ENCODE data around the gene ZNF485.
A peak's percentile ranks its signal among the peaks of the same experiment; 100 is the strongest.

ZNF485 gene

GRCh38 chr10:43573250-43574000 is 32.8 kb upstream of the ZNF485 start:
- H2BK120ac ChIP-seq (ENCODE audit: insufficient read depth, low read length, poor library complexity): no peak overlapping the region
- no peak overlapping the region for H3K9ac ChIP-seq (ENCODE audit: low read length)
- no peak overlapping the region for H3K27ac ChIP-seq (ENCODE audit: low read depth, low read length)
- H3K4me3 ChIP-seq (ENCODE audit: low read depth, low read length): peak overlapping the region; percentile 71
- peak overlapping the region; percentile 77 for H4K8ac ChIP-seq (ENCODE audit: low read depth, low read length)
- H3K23ac ChIP-seq (ENCODE audit: low read length): no peak overlapping the region
- peaks cover 0 to 10% of the 10 kb centered on the region in 2 experiments for H3K4me1 ChIP-seq (ENCODE audit: control insufficient read depth in 1 of 2, insufficient read depth in 2 of 2, low read length in 2 of 2)
- no peaks in the 10 kb centered on the region for H3K27me3 ChIP-seq (ENCODE audit: insufficient read depth, low read length)
- peak overlapping the region; percentile 73 for H3K14ac ChIP-seq (ENCODE audit: low read length)
- no peak for DNase-seq
- no peak overlapping the region for H2AK5ac ChIP-seq (ENCODE audit: low read length)
- H3K4me2 ChIP-seq (ENCODE audit: low read length): peak overlapping the region; percentile 69
- peaks cover 2% of the 10 kb centered on the region for H3K9me3 ChIP-seq (ENCODE audit: insufficient read depth, low read depth, low read length)
- H2BK5ac ChIP-seq (ENCODE audit: low read depth, low read length, poor library complexity): no peak overlapping the region
- H2AFZ ChIP-seq (ENCODE audit: insufficient read depth, low read length, poor library complexity): peak overlapping the region; percentile 97
- no peaks in the 10 kb centered on the region for H3K79me2 ChIP-seq (ENCODE audit: control insufficient read depth, insufficient read depth, low read length, poor library complexity)
- peak overlapping the region; percentile 86 for H3K18ac ChIP-seq (ENCODE audit: low read length)
- no peak overlapping the region for H2BK12ac ChIP-seq (ENCODE audit: low read length)
- H4K12ac ChIP-seq (ENCODE audit: low read depth, low read length): peak overlapping the region; percentile 87
- WGBS (ENCODE audit: extremely low coverage, insufficient coverage, insufficient read length): no CpG with 5 or more reads among the region's 14 CpGs
- H3K36me3 ChIP-seq (ENCODE audit: control insufficient read depth in 1 of 2, insufficient read depth in 2 of 2, low read length in 2 of 2): no peaks in the 10 kb centered on the region
- peaks cover 6% of the 10 kb centered on the region for H3K79me1 ChIP-seq (ENCODE audit: low read length)
- no peak overlapping the region for H3K4ac ChIP-seq (ENCODE audit: low read depth, low read length)
- no peak overlapping the region for H4K91ac ChIP-seq (ENCODE audit: low read depth, low read length)

- H3K4ac ChIP-seq (ENCODE audit: low read depth, low read length): no peak within 1 kb of the TSS
- no peaks in the 10 kb centered on the region for H3K27me3 ChIP-seq (ENCODE audit: insufficient read depth, low read length)
- peak within 1 kb of the TSS; percentile 73 for H3K14ac ChIP-seq (ENCODE audit: low read length)
- peak within 1 kb of the TSS; percentile 97 for H2AFZ ChIP-seq (ENCODE audit: insufficient read depth, low read length, poor library complexity)
- peaks cover 6% of the 10 kb centered on the region for H3K79me1 ChIP-seq (ENCODE audit: low read length)
- peak within 1 kb of the TSS; percentile 77 for H4K8ac ChIP-seq (ENCODE audit: low read depth, low read length)
- no peak within 1 kb of the TSS for H2BK5ac ChIP-seq (ENCODE audit: low read depth, low read length, poor library complexity)
- peaks cover 0 to 10% of the 10 kb centered on the region in 2 experiments for H3K4me1 ChIP-seq (ENCODE audit: control insufficient read depth in 1 of 2, insufficient read depth in 2 of 2, low read length in 2 of 2)
- peak within 1 kb of the TSS; percentile 42 for H4K91ac ChIP-seq (ENCODE audit: low read depth, low read length)
- no CpG with 5 or more reads among the region's 78 CpGs for WGBS (ENCODE audit: extremely low coverage, insufficient coverage, insufficient read length)
- H4K12ac ChIP-seq (ENCODE audit: low read depth, low read length): peak within 1 kb of the TSS; percentile 87
- no peak within 1 kb of the TSS for H3K23ac ChIP-seq (ENCODE audit: low read length)
- no peak within 1 kb of the TSS for H2BK12ac ChIP-seq (ENCODE audit: low read length)
- H3K4me3 ChIP-seq (ENCODE audit: low read depth, low read length): peak within 1 kb of the TSS; percentile 71
- no peaks in the 10 kb centered on the region for H3K79me2 ChIP-seq (ENCODE audit: control insufficient read depth, insufficient read depth, low read length, poor library complexity)
- peak within 1 kb of the TSS; percentile 86 for H3K18ac ChIP-seq (ENCODE audit: low read length)
- H2BK120ac ChIP-seq (ENCODE audit: insufficient read depth, low read length, poor library complexity): no peak within 1 kb of the TSS
- DNase-seq: peak; percentile 37
- no peak within 1 kb of the TSS for H2AK5ac ChIP-seq (ENCODE audit: low read length)
- peak within 1 kb of the TSS; percentile 69 for H3K4me2 ChIP-seq (ENCODE audit: low read length)
- no peaks in the 10 kb centered on the region for H3K36me3 ChIP-seq (ENCODE audit: control insufficient read depth in 1 of 2, insufficient read depth in 2 of 2, low read length in 2 of 2)
- H3K9ac ChIP-seq (ENCODE audit: low read length): peak within 1 kb of the TSS; percentile 41
- no peak within 1 kb of the TSS for H3K27ac ChIP-seq (ENCODE audit: low read depth, low read length)
- H3K9me3 ChIP-seq (ENCODE audit: insufficient read depth, low read depth, low read length): no peaks in the 10 kb centered on the region
Observed at GRCh38 chr10:43574001-43574892, 32.0 kb upstream of the ZNF485 start, which contains the start of gene ZNF239. Gene ZNF239, minus strand, starts transcription at chr10:43574616. Its CDS starts 16,537 bp downstream, at chr10:43558079.

GRCh38 chr10:43574906-43575305 is 31.3 kb upstream of the ZNF485 start:
- no peaks in the 10 kb centered on the region for H3K9me3 ChIP-seq (ENCODE audit: insufficient read depth, low read depth, low read length)
- no peak overlapping the region for H3K18ac ChIP-seq (ENCODE audit: low read length)
- H3K36me3 ChIP-seq (ENCODE audit: control insufficient read depth in 1 of 2, insufficient read depth in 2 of 2, low read length in 2 of 2): no peaks in the 10 kb centered on the region
- no peak overlapping the region for H2BK120ac ChIP-seq (ENCODE audit: insufficient read depth, low read length, poor library complexity)
- DNase-seq: no peak
- H2AFZ ChIP-seq (ENCODE audit: insufficient read depth, low read length, poor library complexity): no peak overlapping the region
- H3K4me1 ChIP-seq (ENCODE audit: control insufficient read depth in 1 of 2, insufficient read depth in 2 of 2, low read length in 2 of 2): peaks cover 0 to 10% of the 10 kb centered on the region in 2 experiments
- H4K91ac ChIP-seq (ENCODE audit: low read depth, low read length): no peak overlapping the region
- H3K79me1 ChIP-seq (ENCODE audit: low read length): peaks cover 6% of the 10 kb centered on the region
- H4K12ac ChIP-seq (ENCODE audit: low read depth, low read length): no peak overlapping the region
- H3K9ac ChIP-seq (ENCODE audit: low read length): no peak overlapping the region
- H3K79me2 ChIP-seq (ENCODE audit: control insufficient read depth, insufficient read depth, low read length, poor library complexity): no peaks in the 10 kb centered on the region
- no peak overlapping the region for H3K23ac ChIP-seq (ENCODE audit: low read length)
- no peaks in the 10 kb centered on the region for H3K27me3 ChIP-seq (ENCODE audit: insufficient read depth, low read length)
- no peak overlapping the region for H3K4me2 ChIP-seq (ENCODE audit: low read length)
- H3K14ac ChIP-seq (ENCODE audit: low read length): no peak overlapping the region
- no CpG with 5 or more reads among the region's 8 CpGs for WGBS (ENCODE audit: extremely low coverage, insufficient coverage, insufficient read length)
- H3K4ac ChIP-seq (ENCODE audit: low read depth, low read length): no peak overlapping the region
- no peak overlapping the region for H2BK12ac ChIP-seq (ENCODE audit: low read length)
- H4K8ac ChIP-seq (ENCODE audit: low read depth, low read length): peak overlapping the region; percentile 43
- H2BK5ac ChIP-seq (ENCODE audit: low read depth, low read length, poor library complexity): no peak overlapping the region
- H3K27ac ChIP-seq (ENCODE audit: low read depth, low read length): no peak overlapping the region
- no peak overlapping the region for H2AK5ac ChIP-seq (ENCODE audit: low read length)
- H3K4me3 ChIP-seq (ENCODE audit: low read depth, low read length): no peak overlapping the region

GRCh38 chr10:43576062-43576461 is 30.2 kb upstream of the ZNF485 start:
- H2AFZ ChIP-seq (ENCODE audit: insufficient read depth, low read length, poor library complexity): no peak overlapping the region
- H3K79me2 ChIP-seq (ENCODE audit: control insufficient read depth, insufficient read depth, low read length, poor library complexity): no peaks in the 10 kb centered on the region
- H2BK12ac ChIP-seq (ENCODE audit: low read length): no peak overlapping the region
- no peak overlapping the region for H2BK120ac ChIP-seq (ENCODE audit: insufficient read depth, low read length, poor library complexity)
- peaks cover 0 to 10% of the 10 kb centered on the region in 2 experiments for H3K4me1 ChIP-seq (ENCODE audit: control insufficient read depth in 1 of 2, insufficient read depth in 2 of 2, low read length in 2 of 2)
- H3K27me3 ChIP-seq (ENCODE audit: insufficient read depth, low read length): no peaks in the 10 kb centered on the region
- no peak overlapping the region for H3K4ac ChIP-seq (ENCODE audit: low read depth, low read length)
- H2AK5ac ChIP-seq (ENCODE audit: low read length): no peak overlapping the region
- DNase-seq: no peak
- H4K8ac ChIP-seq (ENCODE audit: low read depth, low read length): no peak overlapping the region
- no peak overlapping the region for H3K4me3 ChIP-seq (ENCODE audit: low read depth, low read length)
- H3K36me3 ChIP-seq (ENCODE audit: control insufficient read depth in 1 of 2, insufficient read depth in 2 of 2, low read length in 2 of 2): no peaks in the 10 kb centered on the region
- no peak overlapping the region for H3K4me2 ChIP-seq (ENCODE audit: low read length)
- H3K79me1 ChIP-seq (ENCODE audit: low read length): peaks cover 6% of the 10 kb centered on the region
- H4K91ac ChIP-seq (ENCODE audit: low read depth, low read length): no peak overlapping the region
- H3K9ac ChIP-seq (ENCODE audit: low read length): no peak overlapping the region
- no peak overlapping the region for H3K23ac ChIP-seq (ENCODE audit: low read length)
- H3K18ac ChIP-seq (ENCODE audit: low read length): no peak overlapping the region
- H3K9me3 ChIP-seq (ENCODE audit: insufficient read depth, low read depth, low read length): no peaks in the 10 kb centered on the region
- H3K27ac ChIP-seq (ENCODE audit: low read depth, low read length): no peak overlapping the region
- WGBS (ENCODE audit: extremely low coverage, insufficient coverage, insufficient read length): no CpG with 5 or more reads among the region's 5 CpGs
- no peak overlapping the region for H3K14ac ChIP-seq (ENCODE audit: low read length)
- no peak overlapping the region for H4K12ac ChIP-seq (ENCODE audit: low read depth, low read length)
- H2BK5ac ChIP-seq (ENCODE audit: low read depth, low read length, poor library complexity): no peak overlapping the region
